GM13977 (cell line): ENCODE measurements around the gene TIMM22.

Experiments used
- DNase-seq: peaks from one replicate; pipeline ENCODE4 v3.0.0; 2012; ENCODE audit warnings: low spot score
- in situ Hi-C: fragments of 300-500 bp; cut with MboI; formaldehyde crosslinking; loops from one replicate; pipeline ENCODE4 v1.12.0; 2022; ENCODE audit warnings: low sequenced_read_pairs, low pct_unique_long_range_greater_than_20kb, mixed read lengths, inconsistent platforms; ENCODE audit not compliant: unreplicated experiment
- TF ChIP-seq, protein P1 (sequence below): IDR thresholded peaks from 2 replicates; pipeline ENCODE4 v1.5.1; 2012; ENCODE audit warnings: mild to moderate bottlenecking, control low read depth; ENCODE audit not compliant: insufficient read depth; ENCODE audit errors: extremely low read depth, missing control alignments

Gene TIMM22

GRCh38 chr17:1011760-1012735 is 15.1 kb downstream of the TIMM22 start:
- TF ChIP-seq, protein P1, sequence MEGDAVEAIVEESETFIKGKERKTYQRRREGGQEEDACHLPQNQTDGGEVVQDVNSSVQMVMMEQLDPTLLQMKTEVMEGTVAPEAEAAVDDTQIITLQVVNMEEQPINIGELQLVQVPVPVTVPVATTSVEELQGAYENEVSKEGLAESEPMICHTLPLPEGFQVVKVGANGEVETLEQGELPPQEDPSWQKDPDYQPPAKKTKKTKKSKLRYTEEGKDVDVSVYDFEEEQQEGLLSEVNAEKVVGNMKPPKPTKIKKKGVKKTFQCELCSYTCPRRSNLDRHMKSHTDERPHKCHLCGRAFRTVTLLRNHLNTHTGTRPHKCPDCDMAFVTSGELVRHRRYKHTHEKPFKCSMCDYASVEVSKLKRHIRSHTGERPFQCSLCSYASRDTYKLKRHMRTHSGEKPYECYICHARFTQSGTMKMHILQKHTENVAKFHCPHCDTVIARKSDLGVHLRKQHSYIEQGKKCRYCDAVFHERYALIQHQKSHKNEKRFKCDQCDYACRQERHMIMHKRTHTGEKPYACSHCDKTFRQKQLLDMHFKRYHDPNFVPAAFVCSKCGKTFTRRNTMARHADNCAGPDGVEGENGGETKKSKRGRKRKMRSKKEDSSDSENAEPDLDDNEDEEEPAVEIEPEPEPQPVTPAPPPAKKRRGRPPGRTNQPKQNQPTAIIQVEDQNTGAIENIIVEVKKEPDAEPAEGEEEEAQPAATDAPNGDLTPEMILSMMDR, result no peak
- DNase-seq, result no peak
- in situ Hi-C loops, result no loop called here

DNA sequence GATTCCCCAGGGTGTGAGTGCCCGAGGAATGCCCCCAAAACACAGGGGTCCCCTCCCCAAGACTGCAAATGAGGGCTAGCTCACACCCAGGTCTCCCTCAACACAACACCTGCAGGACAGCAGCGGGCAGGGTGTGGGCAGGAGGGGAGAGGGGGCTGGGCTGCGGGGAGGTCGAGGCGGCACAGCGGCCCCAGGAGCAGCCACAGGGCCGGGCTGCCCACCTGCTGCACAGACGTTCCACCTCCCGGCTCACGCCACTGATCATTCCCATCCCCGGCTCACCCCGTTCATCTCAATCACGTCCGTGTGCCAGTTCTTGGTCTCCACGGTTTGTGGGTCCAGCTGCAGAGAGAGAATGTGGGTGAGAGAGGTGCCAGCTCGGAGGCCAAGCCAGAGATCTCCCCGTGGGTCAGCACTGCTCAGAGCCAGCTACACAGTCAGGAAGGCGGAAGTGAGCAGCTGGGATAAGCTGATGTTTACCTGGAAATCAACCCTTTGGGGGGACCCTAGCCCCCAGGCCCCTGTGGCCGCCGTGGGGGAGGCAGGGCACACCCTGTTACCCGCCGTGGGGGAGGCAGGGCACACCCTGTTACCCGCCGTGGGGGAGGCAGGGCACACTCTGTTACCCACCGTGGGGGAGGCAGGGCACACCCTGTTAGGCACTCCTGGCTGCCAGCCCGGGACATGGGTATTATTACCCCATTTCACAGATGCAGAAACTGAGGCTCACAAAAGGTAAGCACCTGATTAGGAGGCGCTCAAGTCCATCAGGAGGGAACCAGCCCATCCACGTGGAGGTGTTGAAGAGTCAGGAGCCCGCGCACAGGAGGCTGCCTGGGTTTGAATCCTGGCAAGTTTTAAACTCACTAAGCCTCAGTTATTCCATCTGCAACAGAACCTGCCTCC is 16.1 kb downstream of the TIMM22 start:
- DNase-seq, result no peak
- in situ Hi-C loops, result no loop called here
- TF ChIP-seq, protein P1, result no peak

GRCh38 chr17:1013729-1014090 is 16.8 kb downstream of the TIMM22 start:
- no peak for DNase-seq
- in situ Hi-C loops, result no loop called here
- TF ChIP-seq, protein P1, result no peak

DNA sequence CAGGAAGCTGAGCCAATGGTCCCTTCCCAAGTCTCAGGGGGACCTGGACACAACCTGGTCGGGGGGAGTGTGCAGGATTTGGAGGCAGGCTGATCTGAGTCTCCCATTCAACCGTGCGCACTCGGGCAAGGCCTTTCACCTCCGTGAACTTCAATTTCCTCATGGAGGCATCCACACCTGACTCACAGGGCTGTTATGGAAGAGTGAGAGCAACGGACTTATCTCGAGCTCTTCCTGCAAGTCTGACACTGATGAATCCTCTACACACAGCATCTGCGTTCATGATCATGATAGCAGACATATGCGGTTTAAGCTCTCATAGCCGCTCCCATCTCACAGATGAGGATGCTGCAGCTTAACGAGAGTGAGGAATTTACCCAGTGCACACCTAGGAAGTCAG is 21.6 kb downstream of the TIMM22 start:
- in situ Hi-C loops, result no loop called here
- DNase-seq, result no peak
- TF ChIP-seq, protein P1, result no peak

- no peak for DNase-seq
- in situ Hi-C loops, result no loop called here
- TF ChIP-seq, protein P1, result no peak
These were observed 22.5 kb downstream of the TIMM22 start for GRCh38 chr17:1019451-1019850.

- DNase-seq, result no peak
- in situ Hi-C loops, result no loop called here
- TF ChIP-seq, protein P1, result no peak
These were observed 24.2 kb downstream of the TIMM22 start for GRCh38 chr17:1021147-1021546.
